NCI-H2029 treated with DMSO at 0.1 percent for 48 hours (cell line): ENCODE results near the gene ADH6.
"Not testable (repeated sequence)": the region's sequence is repeated elsewhere in the genome, so short reads cannot be mapped to it uniquely, and the experiment has no call there.

Experiments
- DNase-seq: peaks from one replicate; lab custom pipeline; 2025; lab: John Stamatoyannopoulos, UW

Gene ADH6

DNA sequence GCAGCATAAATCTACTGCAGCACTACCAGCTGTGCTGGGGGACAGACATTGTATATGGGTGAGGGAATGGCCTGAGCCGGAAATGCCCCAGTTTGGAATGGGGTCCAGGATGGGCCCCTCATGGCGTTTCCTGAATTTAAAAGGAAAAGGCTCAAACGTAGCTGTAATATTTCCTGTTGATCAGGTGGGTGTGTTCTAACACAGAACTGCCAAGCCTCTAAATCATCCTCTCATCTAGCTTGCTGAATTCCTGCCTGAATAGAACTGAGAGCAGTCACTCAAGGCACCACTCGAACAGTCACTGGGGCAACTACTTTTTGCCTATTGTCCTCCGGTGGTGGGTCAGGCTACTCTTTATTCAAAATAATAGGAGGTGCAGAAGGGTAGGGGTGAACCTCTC is 28.7 kb downstream of the ADH6 start:
- no peak for DNase-seq

DNA sequence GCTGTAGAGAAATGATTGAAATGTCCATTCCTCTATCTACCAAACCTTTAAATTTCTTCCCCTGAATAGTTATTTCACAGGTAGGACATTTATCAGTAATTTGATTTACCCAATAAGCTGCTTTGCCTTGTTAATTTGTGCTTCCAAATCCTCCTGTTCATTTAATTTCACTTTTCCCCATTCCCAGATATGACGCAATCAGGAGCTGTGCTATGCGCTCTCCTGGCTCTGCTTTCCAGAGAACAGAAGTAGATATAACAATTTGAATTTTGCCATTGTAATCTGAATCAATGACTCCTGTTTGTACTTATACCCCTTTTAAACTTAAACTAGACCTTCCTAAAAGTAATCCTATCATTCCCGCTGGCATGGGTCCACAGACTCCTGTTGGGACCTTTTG is 29.1 kb downstream of the ADH6 start:
- not testable (repeated sequence) for DNase-seq

DNA sequence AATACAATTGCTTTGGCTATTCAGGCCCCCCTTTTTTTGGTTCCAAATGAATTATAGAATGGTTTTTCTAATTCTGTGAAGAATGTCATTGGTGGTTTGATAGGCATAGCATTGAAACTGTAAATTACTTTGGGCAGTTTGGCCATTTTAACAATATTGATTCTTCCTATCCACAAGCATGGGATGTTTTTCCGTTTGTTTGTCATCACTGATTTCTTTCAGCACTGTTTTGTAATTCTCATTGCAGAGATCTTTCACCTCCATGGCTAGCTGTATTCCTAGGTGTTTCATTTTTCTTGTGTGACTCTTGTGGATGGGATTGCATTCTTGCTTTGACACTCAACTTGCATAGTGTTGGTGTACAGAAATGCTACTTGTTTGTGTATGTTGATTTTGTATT is 33.0 kb downstream of the ADH6 start:
- no peak for DNase-seq

GRCh38 chr4:99185581-99185980 is 33.5 kb downstream of the ADH6 start:
- DNase-seq: no peak

DNA sequence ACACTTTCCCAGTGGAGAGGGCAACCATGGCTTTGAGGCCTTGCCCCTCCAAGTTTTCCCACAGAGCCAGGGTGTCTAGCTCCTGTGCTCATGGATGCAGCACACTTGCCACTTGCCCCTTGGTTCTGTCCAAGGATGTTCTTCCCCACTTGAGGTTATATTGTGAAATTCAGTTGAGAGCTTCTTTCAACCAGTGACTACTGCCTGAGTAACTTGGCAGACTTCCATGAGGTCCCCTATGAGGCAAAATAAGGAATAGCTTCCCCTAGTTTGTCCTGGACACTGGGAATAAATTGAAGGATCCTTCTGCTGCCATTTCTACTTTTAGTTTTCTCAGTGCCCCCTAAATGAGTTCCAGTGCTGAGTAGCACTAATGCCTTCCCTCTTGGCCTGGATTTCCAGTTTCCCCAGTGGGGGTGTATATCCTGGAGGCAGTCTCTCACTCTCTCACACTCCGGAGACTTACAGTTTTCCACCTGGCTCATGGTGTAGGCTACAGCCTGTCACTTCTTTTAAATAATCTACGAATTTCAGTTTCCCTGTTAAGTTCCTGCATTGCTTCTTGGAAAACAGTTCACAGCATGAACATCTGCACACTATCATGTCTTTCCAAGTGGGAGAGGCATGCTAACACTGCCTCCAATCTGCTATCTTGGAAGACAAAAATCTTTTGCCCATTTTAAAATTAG is 38.5 kb downstream of the ADH6 start:
- no peak for DNase-seq

- DNase-seq: no peak
Observed at GRCh38 chr4:99179626-99180025, 39.4 kb downstream of the ADH6 start.

- DNase-seq: no peak
Observed at GRCh38 chr4:99179178-99179577, 39.9 kb downstream of the ADH6 start.

DNA sequence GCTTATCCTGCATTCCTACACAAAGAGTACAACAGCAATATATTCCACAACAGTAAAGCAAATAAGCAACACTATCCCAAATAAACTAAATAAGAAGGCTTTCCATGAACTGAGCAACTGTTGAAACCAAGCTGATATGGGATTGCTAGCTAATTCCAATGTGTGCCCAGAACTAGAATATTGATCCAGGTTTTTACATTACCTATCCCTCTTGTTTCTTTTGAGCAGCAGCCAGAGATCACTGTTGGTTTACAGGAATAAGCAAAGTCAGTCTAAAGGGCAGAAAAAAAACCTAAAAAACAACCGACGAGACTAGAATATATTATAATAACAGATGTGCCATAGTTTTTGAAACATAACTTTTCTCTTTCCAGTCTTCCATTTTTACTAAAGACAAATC is 52.5 kb downstream of the ADH6 start:
- DNase-seq: no peak

DNA sequence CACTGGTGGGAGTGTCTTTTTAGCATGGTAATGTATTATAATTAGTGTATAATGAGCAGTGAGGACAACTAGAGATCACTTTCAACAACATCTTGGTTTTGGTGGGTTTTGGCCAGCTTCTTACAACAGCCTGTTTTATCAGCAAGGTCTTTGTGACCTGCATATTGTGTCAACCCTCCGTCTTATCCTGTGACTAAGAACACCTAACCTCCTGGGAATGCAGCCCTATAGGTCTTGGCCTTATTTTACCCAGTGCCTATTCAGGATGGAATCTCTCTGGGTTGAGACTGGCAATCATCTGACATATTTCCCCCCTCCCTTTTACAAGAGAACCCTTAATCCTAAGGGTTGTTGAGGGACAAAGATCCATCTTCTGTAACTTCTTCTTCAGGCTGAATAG is 53.1 kb downstream of the ADH6 start:
- no peak for DNase-seq

GRCh38 chr4:99161373-99162099 is 57.5 kb downstream of the ADH6 start:
- no peak for DNase-seq

DNA sequence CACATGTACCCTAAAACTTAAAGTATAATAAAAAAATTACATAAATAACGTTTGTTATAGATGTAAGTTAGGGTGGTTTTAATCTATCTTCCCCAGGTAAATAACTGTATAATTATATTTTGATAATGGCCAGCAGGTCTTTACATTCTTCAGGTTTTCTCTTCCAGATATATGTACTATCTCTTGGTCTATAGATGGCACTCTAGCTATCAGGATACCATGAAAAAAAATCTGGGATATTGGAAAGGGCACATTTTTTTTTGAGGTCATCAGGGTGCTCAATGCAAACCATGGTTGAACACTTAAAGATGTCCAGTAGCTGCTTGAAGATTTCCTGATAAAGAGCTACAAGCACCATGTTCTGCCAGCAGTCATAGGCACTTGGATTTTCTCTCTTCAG is 59.3 kb downstream of the ADH6 start:
- no peak for DNase-seq

DNA sequence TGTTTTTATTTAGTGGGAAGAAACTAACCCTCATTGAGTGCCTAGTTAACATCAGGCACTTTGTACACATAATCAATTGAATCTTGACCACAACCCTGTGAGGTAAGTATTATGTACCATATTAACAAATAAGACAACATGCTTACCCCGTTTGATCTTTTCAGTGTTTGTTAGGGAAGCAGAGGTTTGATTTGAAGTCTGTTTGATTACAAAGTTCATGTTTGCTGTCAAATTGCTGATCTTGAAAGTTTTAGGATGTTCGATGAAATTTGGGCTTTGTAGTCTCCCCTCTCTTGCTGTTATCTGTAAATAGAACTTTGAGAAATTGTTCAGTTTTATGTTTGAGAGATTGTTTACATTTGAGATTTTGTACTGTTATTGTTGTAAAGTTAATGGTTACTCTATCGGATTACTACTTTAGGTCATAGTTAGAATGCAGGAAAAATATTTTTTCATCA is 61.5 kb downstream of the ADH6 start:
- DNase-seq: no peak

DNA sequence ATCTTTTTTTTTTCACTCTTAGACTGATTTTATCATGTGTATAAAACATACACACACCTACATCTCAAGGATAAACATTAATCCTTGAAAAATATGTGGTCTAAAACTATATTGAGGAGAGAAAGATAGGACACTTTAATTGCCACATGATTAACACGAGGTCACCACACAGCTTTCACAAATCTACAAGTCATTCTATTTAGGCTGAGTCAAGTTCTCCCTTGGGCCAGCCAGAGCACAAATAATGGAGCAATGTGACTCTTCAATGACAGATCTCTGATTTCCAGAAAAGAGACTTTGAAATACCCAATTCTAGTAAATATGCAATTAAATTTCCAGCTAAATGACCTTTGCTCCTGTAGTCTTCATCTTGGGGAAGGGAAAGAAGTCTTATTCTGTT is 62.1 kb downstream of the ADH6 start:
- no peak for DNase-seq

DNA sequence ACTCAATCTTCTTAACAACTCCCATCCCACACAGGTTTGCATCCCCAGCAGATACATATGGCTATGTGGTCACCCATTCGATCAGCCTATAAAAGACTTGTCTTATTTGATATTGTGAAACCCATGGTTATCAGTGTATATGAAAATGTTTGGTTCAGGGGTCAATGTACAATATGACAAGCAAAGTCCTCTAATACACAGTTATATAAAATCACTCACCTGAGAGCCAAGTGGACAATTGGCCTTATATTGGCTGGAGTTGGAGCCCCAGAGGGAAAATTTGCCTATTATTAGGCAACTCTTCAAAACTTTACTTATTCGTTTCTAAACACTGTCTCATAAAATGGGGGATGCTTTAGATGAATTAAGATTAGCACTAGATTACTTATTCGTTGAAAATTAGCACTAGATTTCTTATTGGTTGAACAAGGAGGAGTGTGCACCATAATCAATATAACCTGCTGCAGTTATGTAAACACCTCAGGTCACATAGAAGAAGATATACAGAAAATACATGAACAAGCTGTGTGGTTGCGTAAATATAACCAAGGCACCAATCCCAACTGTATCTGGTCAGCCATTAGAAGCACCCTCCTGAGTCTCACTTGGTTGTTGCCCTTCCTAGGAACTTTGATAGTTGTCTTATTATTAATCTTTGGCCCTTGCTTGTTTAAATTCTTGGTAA is 64.2 kb downstream of the ADH6 start:
- DNase-seq: no peak
